Vagina (tissue), 2 donors: Measurements from ENCODE around the gene CNIH3. TPM values are rescaled to one million over a fixed set of nuclear protein-coding genes. Genes with fewer than 3 reads are reported as not detected.

Source experiments
- DNase-seq, 2 donors: peaks; one replicate each; pipeline ENCODE4 v3.0.0-alpha.2; 2017; ENCODE audit errors: extremely low spot score in 2 of 2
- H3K27ac ChIP-seq: fragments of 200-600 bp; sonication (generic); one replicate; pipeline ENCODE4 v1.5.1; 2019
- H3K27me3 ChIP-seq: fragments of 200-600 bp; sonication (generic); one replicate; pipeline ENCODE4 v1.5.1; 2019
- H3K36me3 ChIP-seq, 2 donors: fragments of 200-600 bp; sonication (generic); one replicate each; pipeline ENCODE4 v1.5.1; 2017 to 2019
- H3K4me1 ChIP-seq: fragments of 200-600 bp; sonication (generic); one replicate; pipeline ENCODE4 v1.5.1; 2019
- H3K4me3 ChIP-seq, 2 donors: fragments of 200-600 bp; sonication (generic); 1 replicate in 1 of 2; 2 replicates in 1 of 2; pipeline ENCODE4 v1.5.1; 2016 to 2019
- H3K9me3 ChIP-seq: fragments of 200-600 bp; sonication (generic); one replicate; pipeline ENCODE4 v1.5.1; 2019
- CTCF ChIP-seq, 3 experiments: fragments of 450-650 bp in 2 of 3; fragments of 200-600 bp in 1 of 3; sonication (generic) in 1 of 3; IDR thresholded peaks; one replicate each; pipeline ENCODE4 v1.5.1; 2017 to 2019; ENCODE audit warnings: antibody characterized with exemption in 3 of 3, mild to moderate bottlenecking in 2 of 3, moderate library complexity in 2 of 3
- POLR2A ChIP-seq, 2 donors: fragments of 450-650 bp; IDR thresholded peaks; one replicate each; pipeline ENCODE4 v1.6.1; 2017; ENCODE audit warnings: antibody characterized with exemption in 2 of 2, mild to moderate bottlenecking in 2 of 2, moderate library complexity in 2 of 2
- POLR2AphosphoS5 ChIP-seq, 2 donors: sonication (generic); formaldehyde crosslinking; IDR thresholded peaks; one replicate each; pipeline ENCODE4 v1.9.0; 2017; ENCODE audit warnings: antibody characterized with exemption in 2 of 2, mild to moderate bottlenecking in 2 of 2, low read depth in 1 of 2; ENCODE audit not compliant: insufficient read depth in 1 of 2
- intact Hi-C: fragments of 100-400 bp; cut with DNase I; formaldehyde crosslinking; loops from one replicate; pipeline ENCODE4 v1.15.1; 2023
- total RNA-seq: library from RNA; depleted of rRNA; stranded (reverse); fragments of >200 nt; gene quantifications from one replicate; pipeline ENCODE4 v1.2.3, GENCODE V29; 2016

CNIH3 gene
- total RNA-seq, 1 donor from 2014 or later, result not detected

- intact Hi-C loops, result no loop called here
- DNase-seq, result no peak
- TF ChIP-seq CTCF (IDR thresholded peaks at IDR 0.05) (no peak), POLR2A (IDR thresholded peaks at IDR 0.05) (no peak), POLR2AphosphoS5 (IDR thresholded peaks at IDR 0.05; ENCODE audit: insufficient read depth in 1 of 2, low read depth in 1 of 2) (no peak)
Observed at GRCh38 chr1:224745924-224746323, 129.8 kb downstream of the CNIH3 start.

GRCh38 chr1:224747578-224747977 lies 131.5 kb downstream of the CNIH3 start:
- intact Hi-C loops, result no loop called here
- no peak overlapping the region for H3K27ac ChIP-seq
- H3K36me3 ChIP-seq, result no peaks in the 10 kb centered on the region

More at GRCh38 chr1:224745924-224746323, 129.8 kb downstream of the CNIH3 start:
- Histone ChIP-seq H3K4me1 (no peaks in the 10 kb centered on the region), H3K27me3 (no peaks in the 10 kb centered on the region), H3K9me3 (no peaks in the 10 kb centered on the region), H3K36me3 (no peaks in the 10 kb centered on the region), H3K27ac (no peak overlapping the region), H3K4me3 (no peak overlapping the region)

GRCh38 chr1:224749916-224750315 lies 133.8 kb downstream of the CNIH3 start:
- no peaks in the 10 kb centered on the region for H3K9me3 ChIP-seq
- DNase-seq, result no peak
- no peaks in the 10 kb centered on the region for H3K4me1 ChIP-seq
- H3K4me3 ChIP-seq, result no peak overlapping the region
- no peaks in the 10 kb centered on the region for H3K27me3 ChIP-seq
- TF ChIP-seq POLR2A (IDR thresholded peaks at IDR 0.05) (no peak), POLR2AphosphoS5 (IDR thresholded peaks at IDR 0.05; ENCODE audit: insufficient read depth in 1 of 2, low read depth in 1 of 2) (no peak), CTCF (IDR thresholded peaks at IDR 0.05) (no peak)
- intact Hi-C loops, result no loop called here
- no peak overlapping the region for H3K27ac ChIP-seq
- H3K36me3 ChIP-seq, result no peaks in the 10 kb centered on the region

More at GRCh38 chr1:224747578-224747977, 131.5 kb downstream of the CNIH3 start:
- Histone ChIP-seq H3K27me3 (no peaks in the 10 kb centered on the region), H3K4me3 (no peak overlapping the region), H3K4me1 (no peaks in the 10 kb centered on the region), H3K9me3 (no peaks in the 10 kb centered on the region)
- no peak for DNase-seq
- no peak for TF ChIP-seq CTCF (IDR thresholded peaks at IDR 0.05)
- TF ChIP-seq POLR2A (IDR thresholded peaks at IDR 0.05), result no peak
- no peak for TF ChIP-seq POLR2AphosphoS5 (IDR thresholded peaks at IDR 0.05; ENCODE audit: insufficient read depth in 1 of 2, low read depth in 1 of 2)

- H3K9me3 ChIP-seq, result no peaks in the 10 kb centered on the region
- no peak for TF ChIP-seq POLR2AphosphoS5 (IDR thresholded peaks at IDR 0.05; ENCODE audit: insufficient read depth in 1 of 2, low read depth in 1 of 2)
- TF ChIP-seq CTCF (IDR thresholded peaks at IDR 0.05), result no peak
- TF ChIP-seq POLR2A (IDR thresholded peaks at IDR 0.05), result no peak
- no peaks in the 10 kb centered on the region for H3K4me1 ChIP-seq
- H3K4me3 ChIP-seq, result no peak overlapping the region
- peak in 1 of 2 donors; percentile 22 for DNase-seq
- no peaks in the 10 kb centered on the region for H3K36me3 ChIP-seq
- intact Hi-C loops, result no loop called here
- H3K27ac ChIP-seq, result no peak overlapping the region
- H3K27me3 ChIP-seq, result no peaks in the 10 kb centered on the region
Observed at GRCh38 chr1:224751624-224752311, 135.7 kb downstream of the CNIH3 start.

- no peaks in the 10 kb centered on the region for H3K36me3 ChIP-seq
- H3K9me3 ChIP-seq, result no peaks in the 10 kb centered on the region
- H3K27ac ChIP-seq, result no peak overlapping the region
- peak in 1 of 2 donors; percentile 34 for DNase-seq
- no peak overlapping the region for H3K4me3 ChIP-seq
- TF ChIP-seq POLR2A (IDR thresholded peaks at IDR 0.05) (no peak), POLR2AphosphoS5 (IDR thresholded peaks at IDR 0.05; ENCODE audit: insufficient read depth in 1 of 2, low read depth in 1 of 2) (no peak), CTCF (IDR thresholded peaks at IDR 0.05) (no peak)
- intact Hi-C loops, result no loop called here
- H3K4me1 ChIP-seq, result no peaks in the 10 kb centered on the region
- no peaks in the 10 kb centered on the region for H3K27me3 ChIP-seq
Observed at GRCh38 chr1:224753491-224753890, 137.4 kb downstream of the CNIH3 start.
